ENCODE results near the gene KIAA1328.

The KIAA1328 gene

GRCh38 chr18:36963464-36963863 lies 134.5 kb downstream of the KIAA1328 start:
- DNase-seq, result no peak

GRCh38 chr18:36974686-36975085 lies 145.8 kb downstream of the KIAA1328 start:
- no peak for DNase-seq

- DNase-seq, result no peak
Observed at GRCh38 chr18:36977121-36977520, 148.2 kb downstream of the KIAA1328 start.

- no peak for DNase-seq
Observed at GRCh38 chr18:36993068-36993467, 164.1 kb downstream of the KIAA1328 start.

GRCh38 chr18:37006742-37007141 lies 177.8 kb downstream of the KIAA1328 start:
- DNase-seq, result no peak

- DNase-seq, result no peak
Observed at GRCh38 chr18:37012452-37012851, 183.5 kb downstream of the KIAA1328 start.

GRCh38 chr18:37019157-37019827 lies 190.4 kb downstream of the KIAA1328 start:
- no peak for DNase-seq

- no peak for DNase-seq
Observed at GRCh38 chr18:37033419-37033818, 204.5 kb downstream of the KIAA1328 start.

- no peak for DNase-seq
Observed at GRCh38 chr18:37042381-37042780, 213.5 kb downstream of the KIAA1328 start.

- DNase-seq, result no peak
Observed at GRCh38 chr18:37055137-37055802, 226.3 kb downstream of the KIAA1328 start.

GRCh38 chr18:37064187-37064586 lies 235.3 kb downstream of the KIAA1328 start:
- DNase-seq, result no peak

- no peak for DNase-seq
Observed at GRCh38 chr18:37065254-37065653, 236.3 kb downstream of the KIAA1328 start.

GRCh38 chr18:37084912-37085311 lies 256.0 kb downstream of the KIAA1328 start:
- no peak for DNase-seq

GRCh38 chr18:37085362-37085761 lies 256.4 kb downstream of the KIAA1328 start:
- no peak for DNase-seq

GRCh38 chr18:37107748-37108522 lies 279.0 kb downstream of the KIAA1328 start:
- peak; percentile 2 for DNase-seq

GRCh38 chr18:37122877-37123276 lies 293.9 kb downstream of the KIAA1328 start:
- DNase-seq, result no peak

- no peak for DNase-seq
Observed at GRCh38 chr18:37124516-37124915, 295.6 kb downstream of the KIAA1328 start.

- DNase-seq, result no peak
Observed at GRCh38 chr18:37135177-37135576, 306.2 kb downstream of the KIAA1328 start.

GRCh38 chr18:37138456-37138855 lies 309.5 kb downstream of the KIAA1328 start:
- DNase-seq, result no peak

- peak; percentile 14 for DNase-seq
Observed at GRCh38 chr18:37139876-37140275, 310.9 kb downstream of the KIAA1328 start.

- DNase-seq, result no peak
Observed at GRCh38 chr18:37144921-37145320, 316.0 kb downstream of the KIAA1328 start.

GRCh38 chr18:37156330-37156942 lies 327.5 kb downstream of the KIAA1328 start:
- DNase-seq, result no peak

GRCh38 chr18:37160038-37160820 lies 331.3 kb downstream of the KIAA1328 start:
- no peak for DNase-seq
